Measurements from ENCODE around the gene STK11. TPM values are rescaled to one million over a fixed set of nuclear protein-coding genes. Genes with fewer than 3 reads are reported as not detected.

The STK11 gene
- polyA plus RNA-seq, 2 of the 4 experiments (the other 2 are of a cell fraction): 16.2 to 33.6 TPM

GRCh38 chr19:1252221-1252820, 46.7 kb downstream of the STK11 start (continued):
- TF ChIP-seq POLR2AphosphoS2 (conservative IDR thresholded peaks at IDR 0.05; ENCODE audit: low read length) (no peak; the same call in 1 of the 2 replicates), NFE2L2 (conservative IDR thresholded peaks at IDR 0.05; ENCODE audit: low read length) (no peak)

GRCh38 chr19:1252821-1253513, 47.4 kb downstream of the STK11 start:
- peak overlapping the region; percentile 97 for H3K4me3 ChIP-seq
- no peaks in the 10 kb centered on the region for H3K9me3 ChIP-seq
- ChIA-PET CTCF (interaction anchor here (0.6 to 18.7 kb wide), 8 partner anchors 9 to 141 kb away, joined by 3 to 500 read pairs (median 4); partner anchors contain the start of genes ATP5F1D and CIRBP), POLR2A (interaction anchor here (0.7 to 5.0 kb wide), 7 partner anchors 9 to 330 kb away, joined by 3 to 62 read pairs (median 9); partner anchors contain the start of genes CIRBP and FAM174C)
- DNase-seq (ENCODE audit: low read depth in 1 of 2, low spot score in 1 of 2): peak in 1 of 2 experiments; percentile 91
- peak overlapping the region; percentile 100 for H3K4me2 ChIP-seq
- TF ChIP-seq ZFP36 (IDR thresholded peaks at IDR 0.05; ENCODE audit: borderline replicate concordance, partially characterized antibody): no peak
- peak; percentile 51 for TF ChIP-seq GATA3 (IDR thresholded peaks at IDR 0.05; ENCODE audit: borderline replicate concordance)
- no peak for TF ChIP-seq HOXB5 (CRISPR knock-in tag; IDR thresholded peaks at IDR 0.05)
- no peak for TF ChIP-seq MYC (IDR thresholded peaks at IDR 0.05; ENCODE audit: borderline replicate concordance, low read length)
- TF ChIP-seq ZSCAN20 (CRISPR knock-in tag; IDR thresholded peaks at IDR 0.05): no peak
- no peak for TF ChIP-seq TP53 (CRISPR knock-in tag; IDR thresholded peaks at IDR 0.05)
- 0 out of 3 replicates have a peak, but pooled peaks have one; percentile 4 for TF ChIP-seq SMC3 (IDR thresholded peaks at IDR 0.05)
- TF ChIP-seq E2F6 (IDR thresholded peaks at IDR 0.05; ENCODE audit: borderline replicate concordance, low read depth): no peak
- no peak; the same call in 1 of the 2 replicates for TF ChIP-seq POLR2AphosphoS2 (conservative IDR thresholded peaks at IDR 0.05; ENCODE audit: low read length)
- TF ChIP-seq BHLHE40 (IDR thresholded peaks at IDR 0.05; ENCODE audit: low read depth, low read length): no peak
- TF ChIP-seq USF2 (IDR thresholded peaks at IDR 0.05): no peak
- TF ChIP-seq MAX (IDR thresholded peaks at IDR 0.05): peak; percentile 12; the same call in 1 of the 2 replicates
- no peak for TF ChIP-seq MAFK (IDR thresholded peaks at IDR 0.05; ENCODE audit: partially characterized antibody)
- peak; percentile 35 to 39; a peak in 2 of 5 replicates for TF ChIP-seq EP300 (IDR thresholded peaks at IDR 0.05)
- peak in 1 of 2 experiments; percentile 69; a peak in 3 of 5 replicates for TF ChIP-seq JUN (IDR thresholded peaks at IDR 0.05)
- TF ChIP-seq BCL3 (IDR thresholded peaks at IDR 0.05): 0 out of 3 replicates have a peak, but pooled peaks have one; percentile 21
- TF ChIP-seq FOSB (CRISPR knock-in tag; IDR thresholded peaks at IDR 0.05): no peak
- 0 out of 2 replicates have a peak, but pooled peaks have one; percentile 22 for TF ChIP-seq FOSL2 (IDR thresholded peaks at IDR 0.05)
- peak; percentile 76 for TF ChIP-seq FOSL2 (CRISPR knock-in tag; IDR thresholded peaks at IDR 0.05)
- TF ChIP-seq RARB (CRISPR knock-in tag; IDR thresholded peaks at IDR 0.05): no peak
- no peak for TF ChIP-seq TFCP2L1 (CRISPR knock-in tag; IDR thresholded peaks at IDR 0.05)
- TF ChIP-seq KDM5A (IDR thresholded peaks at IDR 0.05): no peak
- no peak for TF ChIP-seq RFX5 (IDR thresholded peaks at IDR 0.05)
- TF ChIP-seq KDM1A (IDR thresholded peaks at IDR 0.05; ENCODE audit: low read depth): no peak
- no peak for TF ChIP-seq SREBF2 (IDR thresholded peaks at IDR 0.05)
- ATAC-seq: peak; percentile 36 to 61
- peak overlapping the region; percentile 100 for H3K27ac ChIP-seq
- peaks cover 45% of the 10 kb centered on the region for H3K4me1 ChIP-seq
- WGBS (ENCODE audit: missing lambda C conversion rate): 0% methylated on average over 9 of the region's 26 CpGs
- FAIRE-seq: no peak
